OCI-LY7 (cell line): ENCODE measurements around the gene AIFM1. TPM values are rescaled to one million over a fixed set of nuclear protein-coding genes. Genes with fewer than 3 reads are reported as not detected.

Experiments used
- BruUV-seq: library from RNA; stranded (reverse); fragments of 400-500 nt; replicated peaks from 2 replicates; lab custom pipeline; 2021; lab: Mats Ljungman, UMichigan
- CTCF ChIA-PET: fragments of 300-600 bp; sonication (Branson Sonifier 250); formaldehyde crosslinking; loops from one replicate; lab custom pipeline; 2022; ENCODE audit warnings: antibody characterized with exemption; ENCODE audit not compliant: unreplicated experiment; lab: Charles Lee
- POLR2A ChIA-PET: fragments of 300-600 bp; sonication (Branson Sonifier 250); formaldehyde crosslinking; loops from one replicate; lab custom pipeline; 2022; ENCODE audit warnings: antibody characterized with exemption; lab: Charles Lee
- DNase-seq: peaks from one replicate; pipeline ENCODE4 v3.0.0-alpha.2; 2015; ENCODE audit warnings: low spot score
- H2AFZ ChIP-seq: fragments of 200-600 bp; sonication (generic), shearing (Covaris generic); 2 replicates; pipeline ENCODE4 v1.6.1; 2014; ENCODE audit warnings: mild to moderate bottlenecking, antibody characterized with exemption, low read length, moderate library complexity
- H3K27ac ChIP-seq: fragments of 200-600 bp; sonication (generic); 2 replicates; pipeline ENCODE4 v1.5.1; 2014; ENCODE audit warnings: mixed run types, low read depth, mild to moderate bottlenecking, moderate library complexity, low read length, inconsistent platforms; ENCODE audit not compliant: poor library complexity, severe bottlenecking
- H3K36me3 ChIP-seq: fragments of 200-600 bp; sonication (generic); 2 replicates; pipeline ENCODE4 v1.6.1; 2014; ENCODE audit warnings: mild to moderate bottlenecking, antibody characterized with exemption, low read length, moderate library complexity, mixed read lengths; ENCODE audit not compliant: insufficient read depth
- H3K4me1 ChIP-seq: fragments of 200-600 bp; sonication (generic); 2 replicates; pipeline ENCODE4 v1.5.1; 2014; ENCODE audit warnings: mild to moderate bottlenecking, low read length; ENCODE audit not compliant: insufficient read depth, poor library complexity, severe bottlenecking
- H3K4me2 ChIP-seq: fragments of 200-600 bp; sonication (generic); 2 replicates; pipeline ENCODE4 v1.6.1; 2014; ENCODE audit warnings: mild to moderate bottlenecking, low read length
- H3K4me3 ChIP-seq: fragments of 200-600 bp; sonication (generic); 2 replicates; pipeline ENCODE4 v1.5.1; 2014; ENCODE audit warnings: mild to moderate bottlenecking, low read depth, low read length; ENCODE audit not compliant: poor library complexity, severe bottlenecking
- H3K79me2 ChIP-seq: fragments of 200-600 bp; sonication (generic); 2 replicates; pipeline ENCODE4 v1.6.1; 2016; ENCODE audit warnings: low read depth, mild to moderate bottlenecking, low read length, moderate library complexity, mixed read lengths; ENCODE audit not compliant: insufficient read depth
- H3K9me2 ChIP-seq: fragments of 200-600 bp; sonication (generic); 2 replicates; pipeline ENCODE4 v1.6.1; 2016; ENCODE audit warnings: mild to moderate bottlenecking, low read length, mixed read lengths; ENCODE audit not compliant: insufficient read depth
- H3K9me3 ChIP-seq: fragments of 200-600 bp; sonication (generic); 2 replicates; pipeline ENCODE4 v1.6.1; 2014; ENCODE audit warnings: mild to moderate bottlenecking, mixed run types, low read length, mixed read lengths
- H4K20me1 ChIP-seq: fragments of 200-600 bp; sonication (generic); 2 replicates; pipeline ENCODE4 v1.6.1; 2014; ENCODE audit warnings: mild to moderate bottlenecking, antibody characterized with exemption, low read length, moderate library complexity, mixed read lengths; ENCODE audit not compliant: insufficient read depth
- CTCF ChIP-seq: fragments of 200-600 bp; sonication (generic); conservative IDR thresholded peaks from 2 replicates; pipeline ENCODE4 v1.5.1; 2014; ENCODE audit warnings: mild to moderate bottlenecking, antibody characterized with exemption, low read length, moderate library complexity, mixed read lengths
- EZH2phosphoT487 ChIP-seq: fragments of 200-600 bp; sonication (generic); IDR thresholded peaks from 2 replicates; pipeline ENCODE4 v1.6.1; 2018; ENCODE audit warnings: low read depth, borderline replicate concordance, mild to moderate bottlenecking, mixed run types, antibody characterized with exemption, low read length, moderate library complexity, mixed read lengths
- intact Hi-C: fragments of 100-400 bp; cut with micrococcal nuclease; formaldehyde crosslinking; loops from one replicate; pipeline ENCODE4 v1.10.0; 2022; ENCODE audit not compliant: unreplicated experiment
- total RNA-seq, 2 experiments: library from RNA; depleted of rRNA in 1 of 2; stranded (reverse); fragments of >200 nt in 1 of 2; shearing (Covaris generic) in 1 of 2; gene quantifications; 2 replicates each; pipeline ENCODE4 v1.2.3, GENCODE V29; 2014 to 2022

The AIFM1 gene
- total RNA-seq, 2 experiments from 2014 or later = 23.1 to 45.7 TPM

- CTCF ChIA-PET = no interaction called here
- no peak overlapping the region for H2AFZ ChIP-seq
- no peak for DNase-seq
- POLR2A ChIA-PET = interaction anchor here (0.7 to 0.8 kb wide), 3 partner anchors 10 to 123 kb away, joined by 3 to 5 read pairs (median 4); no protein-coding TSS in a partner anchor
- no peak overlapping the region for H3K4me2 ChIP-seq
- H3K9me2 ChIP-seq = no peaks in the 10 kb centered on the region
- BruUV-seq = no TSS peak
- intact Hi-C loops = no loop called here
- TF ChIP-seq EZH2phosphoT487 = no peak
- no peak for TF ChIP-seq CTCF
- no peak overlapping the region for H3K27ac ChIP-seq
- H3K79me2 ChIP-seq = peaks cover 30% of the 10 kb centered on the region; the same call in 1 of the 2 replicates
- no peaks in the 10 kb centered on the region for H3K9me3 ChIP-seq
- H4K20me1 ChIP-seq = 0 out of 2 replicates have a peak, but pooled peaks cover 4% of the 10 kb centered on the region
- H3K4me1 ChIP-seq = no peaks in the 10 kb centered on the region
- no peak overlapping the region for H3K4me3 ChIP-seq
- H3K36me3 ChIP-seq = peaks cover 34% of the 10 kb centered on the region
Observed at GRCh38 chrX:130158311-130158710, 7.3 kb downstream of the AIFM1 start.

- Histone ChIP-seq H3K9me3 (no peaks in the 10 kb centered on the region), H4K20me1 (no peaks in the 10 kb centered on the region), H3K4me1 (no peaks in the 10 kb centered on the region), H3K79me2 (peaks cover 15% of the 10 kb centered on the region; the same call in 1 of the 2 replicates), H2AFZ (no peak overlapping the region), H3K36me3 (peaks cover 34% of the 10 kb centered on the region), H3K27ac (no peak overlapping the region), H3K9me2 (no peaks in the 10 kb centered on the region), H3K4me2 (no peak overlapping the region), H3K4me3 (no peak overlapping the region)
- intact Hi-C loops = no loop called here
- no peak for DNase-seq
- ChIA-PET CTCF (no interaction called here), POLR2A (interaction anchor here (0.7 to 1.7 kb wide), 2 partner anchors 10 to 94 kb away, joined by 3 to 5 read pairs; partner anchors contain the start of gene AIFM1)
- no TSS peak for BruUV-seq
- TF ChIP-seq CTCF = no peak
- no peak for TF ChIP-seq EZH2phosphoT487
Observed at GRCh38 chrX:130155564-130155963, 10.1 kb downstream of the AIFM1 start.

GRCh38 chrX:130147631-130148030 lies 18.0 kb downstream of the AIFM1 start:
- POLR2A ChIA-PET = interaction anchor here (1.0 kb wide), 1 partner anchor 10 kb away, joined by 4 read pairs; no protein-coding TSS in a partner anchor
- CTCF ChIA-PET = no interaction called here
- TF ChIP-seq EZH2phosphoT487 = no peak
- TF ChIP-seq CTCF = no peak

More at GRCh38 chrX:130147631-130148030, 18.0 kb downstream of the AIFM1 start:
- Histone ChIP-seq H4K20me1 (no peaks in the 10 kb centered on the region), H3K79me2 (no peaks in the 10 kb centered on the region), H3K27ac (no peak overlapping the region), H3K4me3 (no peak overlapping the region), H3K9me3 (no peaks in the 10 kb centered on the region), H3K36me3 (peaks cover 67% of the 10 kb centered on the region), H2AFZ (no peak overlapping the region), H3K4me1 (no peaks in the 10 kb centered on the region), H3K9me2 (no peaks in the 10 kb centered on the region), H3K4me2 (no peak overlapping the region)
- intact Hi-C loops = no loop called here
- BruUV-seq = no TSS peak
- no peak for DNase-seq
